Measurements from ENCODE around the gene RECK.

DNA sequence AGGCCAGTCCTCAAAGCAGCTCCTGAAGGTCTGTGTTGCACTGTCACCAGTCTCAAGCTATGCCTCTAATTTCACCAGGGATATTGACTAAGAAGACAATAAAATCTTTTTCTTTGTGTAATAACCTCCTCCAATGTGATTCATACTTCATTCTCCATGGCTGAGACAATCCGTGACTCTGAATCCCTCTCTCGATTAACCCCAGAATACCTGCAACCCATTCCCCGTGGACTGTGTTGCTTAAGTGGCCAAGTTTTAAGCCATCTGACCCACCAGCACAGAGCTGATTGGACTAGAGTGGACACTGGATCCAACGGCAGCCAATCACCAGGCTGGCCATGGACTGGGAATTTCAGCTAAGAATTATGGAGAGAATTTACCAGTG is 127.1 kb downstream of the RECK start:
- TF ChIP-seq, protein P1, sequence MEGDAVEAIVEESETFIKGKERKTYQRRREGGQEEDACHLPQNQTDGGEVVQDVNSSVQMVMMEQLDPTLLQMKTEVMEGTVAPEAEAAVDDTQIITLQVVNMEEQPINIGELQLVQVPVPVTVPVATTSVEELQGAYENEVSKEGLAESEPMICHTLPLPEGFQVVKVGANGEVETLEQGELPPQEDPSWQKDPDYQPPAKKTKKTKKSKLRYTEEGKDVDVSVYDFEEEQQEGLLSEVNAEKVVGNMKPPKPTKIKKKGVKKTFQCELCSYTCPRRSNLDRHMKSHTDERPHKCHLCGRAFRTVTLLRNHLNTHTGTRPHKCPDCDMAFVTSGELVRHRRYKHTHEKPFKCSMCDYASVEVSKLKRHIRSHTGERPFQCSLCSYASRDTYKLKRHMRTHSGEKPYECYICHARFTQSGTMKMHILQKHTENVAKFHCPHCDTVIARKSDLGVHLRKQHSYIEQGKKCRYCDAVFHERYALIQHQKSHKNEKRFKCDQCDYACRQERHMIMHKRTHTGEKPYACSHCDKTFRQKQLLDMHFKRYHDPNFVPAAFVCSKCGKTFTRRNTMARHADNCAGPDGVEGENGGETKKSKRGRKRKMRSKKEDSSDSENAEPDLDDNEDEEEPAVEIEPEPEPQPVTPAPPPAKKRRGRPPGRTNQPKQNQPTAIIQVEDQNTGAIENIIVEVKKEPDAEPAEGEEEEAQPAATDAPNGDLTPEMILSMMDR (IDR thresholded peaks at IDR 0.05; ENCODE audit: low read depth, low read length, poor library complexity, severe bottlenecking), result no peak
- TF ChIP-seq EZH2phosphoT487 (IDR thresholded peaks at IDR 0.05; ENCODE audit: borderline replicate concordance, low read length), result no peak

Measured in DOHH2 (cell line).